Measurements from ENCODE around the gene VEPH1.

VEPH1 gene

GRCh38 chr3:157443905-157444796 lies 59.1 kb downstream of the VEPH1 start:
- TF ChIP-seq CTCF (IDR thresholded peaks at IDR 0.05; ENCODE audit: unreplicated experiment in 3 of 3): no peak
- Mint-ChIP-seq H3K27me3 (ENCODE audit: low read depth) (no peaks in the 10 kb centered on the region), H3K27ac (peak overlapping the region in 1 of 3 experiments; percentile 7), H3K9me3 (no peaks in the 10 kb centered on the region), H3K4me1 (peaks cover 15% of the 10 kb centered on the region), H3K36me3 (ENCODE audit: low read depth) (peaks cover 12% of the 10 kb centered on the region), H3K4me3 (no peak overlapping the region)

GRCh38 chr3:157442729-157443128 lies 60.5 kb downstream of the VEPH1 start:
- Mint-ChIP-seq H3K4me3 (no peak overlapping the region), H3K9me3 (no peaks in the 10 kb centered on the region)
- no peak for TF ChIP-seq CTCF (IDR thresholded peaks at IDR 0.05; ENCODE audit: unreplicated experiment in 3 of 3)

GRCh38 chr3:157441102-157441624 lies 62.1 kb downstream of the VEPH1 start:
- no peak overlapping the region for H3K27ac Mint-ChIP-seq

More at GRCh38 chr3:157442729-157443128, 60.5 kb downstream of the VEPH1 start:
- peaks cover 4% of the 10 kb centered on the region for H3K27me3 Mint-ChIP-seq (ENCODE audit: low read depth)
- peaks cover 28% of the 10 kb centered on the region for H3K4me1 Mint-ChIP-seq
- peak overlapping the region in 1 of 3 experiments; percentile 1 for H3K27ac Mint-ChIP-seq
- peaks cover 12% of the 10 kb centered on the region for H3K36me3 Mint-ChIP-seq (ENCODE audit: low read depth)

GRCh38 chr3:157438194-157438730 lies 65.0 kb downstream of the VEPH1 start:
- Mint-ChIP-seq H3K9me3 (no peaks in the 10 kb centered on the region), H3K4me1 (peaks cover 29% of the 10 kb centered on the region), H3K4me3 (peak overlapping the region; percentile 76 to 83 (median 81)), H3K27me3 (ENCODE audit: low read depth) (peaks cover 4% of the 10 kb centered on the region), H3K36me3 (ENCODE audit: low read depth) (peaks cover 12% of the 10 kb centered on the region), H3K27ac (peak overlapping the region; percentile 69 to 88 (median 86))
- TF ChIP-seq CTCF (IDR thresholded peaks at IDR 0.05; ENCODE audit: unreplicated experiment in 3 of 3): no peak

More at GRCh38 chr3:157441102-157441624, 62.1 kb downstream of the VEPH1 start:
- Mint-ChIP-seq H3K4me1 (peaks cover 33% of the 10 kb centered on the region), H3K36me3 (ENCODE audit: low read depth) (peaks cover 12% of the 10 kb centered on the region), H3K27me3 (ENCODE audit: low read depth) (peaks cover 4% of the 10 kb centered on the region), H3K4me3 (peak overlapping the region in 1 of 3 experiments; percentile 42), H3K9me3 (no peaks in the 10 kb centered on the region)
- TF ChIP-seq CTCF (IDR thresholded peaks at IDR 0.05; ENCODE audit: unreplicated experiment in 3 of 3): no peak

- H3K9me3 Mint-ChIP-seq: no peaks in the 10 kb centered on the region
- TF ChIP-seq CTCF (IDR thresholded peaks at IDR 0.05; ENCODE audit: unreplicated experiment in 3 of 3): no peak
- H3K27ac Mint-ChIP-seq: peak within 1 kb of the TSS; percentile 66 to 88 (median 69)
- H3K4me3 Mint-ChIP-seq: peak within 1 kb of the TSS; percentile 76 to 83 (median 81)
- peaks cover 4% of the 10 kb centered on the region for H3K27me3 Mint-ChIP-seq (ENCODE audit: low read depth)
- H3K4me1 Mint-ChIP-seq: peaks cover 20% of the 10 kb centered on the region
- H3K36me3 Mint-ChIP-seq (ENCODE audit: low read depth): peaks cover 1% of the 10 kb centered on the region
These were observed 66.5 kb downstream of the VEPH1 start, which contains the start of gene PTX3 for GRCh38 chr3:157436583-157437291. PTX3 (plus strand) TSS chr3:157436850; CDS start chr3:157436934, 84 bp downstream.

All from nephron (organoid).